H9 (cell line): ENCODE measurements around the gene WRAP73. TPM values are rescaled to one million over a fixed set of nuclear protein-coding genes. Genes with fewer than 3 reads are reported as not detected.

Experiments
- DNase-seq: peaks from one replicate; pipeline ENCODE4 v3.0.0-alpha.2; 2017
- H2AFZ ChIP-seq: one replicate; pipeline ENCODE4 v1.6.1; 2013; ENCODE audit warnings: mild to moderate bottlenecking, low read length, control low read depth, moderate library complexity
- H2AK5ac ChIP-seq: 2 replicates; pipeline ENCODE4 v1.6.1; 2013; ENCODE audit warnings: low read length, control low read depth, mixed read lengths; ENCODE audit not compliant: insufficient read length
- H2BK120ac ChIP-seq: one replicate; pipeline ENCODE4 v1.6.1; 2013; ENCODE audit warnings: low read depth, mild to moderate bottlenecking, low read length, control low read depth, inconsistent platforms; ENCODE audit not compliant: poor library complexity, severe bottlenecking
- H2BK12ac ChIP-seq: 2 replicates; pipeline ENCODE4 v1.6.1; 2013; ENCODE audit warnings: low read length, control low read depth, mixed read lengths, low read depth; ENCODE audit not compliant: insufficient read length
- H2BK15ac ChIP-seq: 2 replicates; pipeline ENCODE4 v1.6.1; 2013; ENCODE audit warnings: low read depth, low read length, control low read depth
- H2BK20ac ChIP-seq: one replicate; pipeline ENCODE4 v1.6.1; 2013; ENCODE audit warnings: low read depth, mild to moderate bottlenecking, low read length, control low read depth, inconsistent platforms; ENCODE audit not compliant: poor library complexity, severe bottlenecking
- H2BK5ac ChIP-seq: 2 replicates; pipeline ENCODE4 v1.6.1; 2013; ENCODE audit warnings: low read length, control low read depth, mixed read lengths; ENCODE audit not compliant: insufficient read length
- H3K14ac ChIP-seq: 2 replicates; pipeline ENCODE4 v1.6.1; 2013; ENCODE audit warnings: low read length, control low read depth; ENCODE audit not compliant: insufficient read depth
- H3K18ac ChIP-seq: 2 replicates; pipeline ENCODE4 v1.6.1; 2013; ENCODE audit warnings: low read depth, mild to moderate bottlenecking, mixed read lengths, low read length, control low read depth; ENCODE audit not compliant: insufficient read length
- H3K23ac ChIP-seq: 2 replicates; pipeline ENCODE4 v1.6.1; 2013; ENCODE audit warnings: low read length, control low read depth, mixed read lengths, low read depth; ENCODE audit not compliant: insufficient read length
- H3K23me2 ChIP-seq: 2 replicates; pipeline ENCODE4 v1.6.1; 2013; ENCODE audit warnings: low read depth, mild to moderate bottlenecking, mixed read lengths, low read length, control low read depth; ENCODE audit not compliant: insufficient read length, poor library complexity, severe bottlenecking
- H3K27ac ChIP-seq: 2 replicates; pipeline ENCODE4 v1.5.1; 2013; ENCODE audit warnings: low read length, control low read depth, mixed read lengths, low read depth; ENCODE audit not compliant: insufficient read length
- H3K27me3 ChIP-seq: 2 replicates; pipeline ENCODE4 v1.6.1; 2013; ENCODE audit warnings: low read length, control low read depth, inconsistent platforms; ENCODE audit not compliant: insufficient read depth
- H3K4ac ChIP-seq: 2 replicates; pipeline ENCODE4 v1.6.1; 2013; ENCODE audit warnings: low read depth, mild to moderate bottlenecking, control low read depth, inconsistent platforms, low read length, moderate library complexity
- H3K4me1 ChIP-seq: 2 replicates; pipeline ENCODE4 v1.6.1; 2013; ENCODE audit warnings: low read length, control low read depth, inconsistent platforms; ENCODE audit not compliant: insufficient read depth
- H3K4me2 ChIP-seq: 2 replicates; pipeline ENCODE4 v1.6.1; 2013; ENCODE audit warnings: low read length, control low read depth, mixed read lengths; ENCODE audit not compliant: insufficient read length, insufficient read depth
- H3K56ac ChIP-seq: 2 replicates; pipeline ENCODE4 v1.6.1; 2013; ENCODE audit warnings: low read depth, mild to moderate bottlenecking, mixed read lengths, low read length, control low read depth; ENCODE audit not compliant: insufficient read length
- H3K79me1 ChIP-seq: 2 replicates; pipeline ENCODE4 v1.6.1; 2013; ENCODE audit warnings: low read depth, mild to moderate bottlenecking, moderate library complexity, low read length, control low read depth, inconsistent platforms; ENCODE audit not compliant: insufficient read depth, poor library complexity, severe bottlenecking
- H3K79me2 ChIP-seq: 2 replicates; pipeline ENCODE4 v1.6.1; 2013; ENCODE audit warnings: low read length, control low read depth, inconsistent platforms; ENCODE audit not compliant: insufficient read depth
- H3K9ac ChIP-seq: 2 replicates; pipeline ENCODE4 v1.6.1; 2013; ENCODE audit warnings: low read length, control low read depth, mixed read lengths; ENCODE audit not compliant: insufficient read length; ENCODE audit errors: extremely low read depth
- H3K9me3 ChIP-seq: one replicate; pipeline ENCODE4 v1.6.1; 2013; ENCODE audit warnings: low read depth, low read length, inconsistent platforms; ENCODE audit not compliant: control insufficient read depth
- H3T11ph ChIP-seq: one replicate; pipeline ENCODE4 v1.6.1; 2013; ENCODE audit warnings: mild to moderate bottlenecking, low read length, control low read depth, inconsistent platforms
- H4K20me1 ChIP-seq: one replicate; pipeline ENCODE4 v1.6.1; 2013; ENCODE audit not compliant: control insufficient read depth, insufficient read length, insufficient read depth
- H4K5ac ChIP-seq: 2 replicates; pipeline ENCODE4 v1.6.1; 2013; ENCODE audit warnings: low read depth, mild to moderate bottlenecking, mixed read lengths, low read length, control low read depth; ENCODE audit not compliant: insufficient read length
- H4K8ac ChIP-seq: replicated peaks from 2 replicates; pipeline ENCODE4 v1.6.1; 2013; ENCODE audit warnings: low read length, control low read depth, mixed read lengths, low read depth; ENCODE audit not compliant: insufficient read length
- H4K91ac ChIP-seq: 2 replicates; pipeline ENCODE4 v1.6.1; 2013; ENCODE audit warnings: low read depth, mild to moderate bottlenecking, moderate library complexity, mixed read lengths, low read length, control low read depth; ENCODE audit not compliant: insufficient read length
- H3K27ac Mint-ChIP-seq, 3 experiments: 2 replicates in 2 of 3; 3 replicates in 1 of 3; pipeline ENCODE4 v1.8.0; 2020 to 2021; ENCODE audit warnings: mixed read lengths in 3 of 3, mild to moderate bottlenecking in 1 of 3, moderate library complexity in 1 of 3
- H3K27me3 Mint-ChIP-seq: 2 replicates; pipeline ENCODE4 v1.8.0; 2021; ENCODE audit warnings: low read depth, mild to moderate bottlenecking, moderate library complexity, mixed read lengths
- H3K36me3 Mint-ChIP-seq, 3 experiments: 2 replicates in 2 of 3; 3 replicates in 1 of 3; pipeline ENCODE4 v1.8.0; 2020 to 2021; ENCODE audit warnings: low read depth in 3 of 3, mixed read lengths in 3 of 3; ENCODE audit not compliant: insufficient read depth in 1 of 3
- H3K4me1 Mint-ChIP-seq, 2 experiments: 2 replicates each; pipeline ENCODE4 v1.8.0; 2020; ENCODE audit warnings: mixed read lengths in 2 of 2
- H3K4me3 Mint-ChIP-seq, 2 experiments: 2 replicates in 1 of 2; 3 replicates in 1 of 2; pipeline ENCODE4 v1.8.0; 2020 to 2021; ENCODE audit warnings: mild to moderate bottlenecking in 2 of 2, mixed read lengths in 2 of 2, moderate library complexity in 1 of 2
- H3K9me3 Mint-ChIP-seq, 2 experiments: 2 replicates in 1 of 2; 3 replicates in 1 of 2; pipeline ENCODE4 v1.8.0; 2020; ENCODE audit warnings: mild to moderate bottlenecking in 2 of 2, mixed read lengths in 2 of 2, moderate library complexity in 1 of 2
- CTCF ChIP-seq: fragments of 200-600 bp; sonication (generic); conservative IDR thresholded peaks from 3 replicates; pipeline ENCODE4 v1.8.0; 2021; ENCODE audit warnings: antibody characterized with exemption, mild to moderate bottlenecking
- WGBS: extraction: QIAGEN DNeasy Blood & Tissue Kit; methylation state at CpG from one replicate; pipeline ENCODE4 v1.1.7; 2013; ENCODE audit warnings: missing lambda C conversion rate, low lambda C conversion rate, mixed read lengths; ENCODE audit not compliant: insufficient read length; ENCODE audit errors: extremely low coverage; 5-methylcytosine and 5-hydroxymethylcytosine counted together
- total RNA-seq: library from RNA; stranded (reverse); gene quantifications from 2 replicates; pipeline ENCODE4 v1.2.1, GENCODE V29; 2021

Gene WRAP73
- total RNA-seq, 1 experiment from 2014 or later = 28.4 TPM

- Histone ChIP-seq H3K18ac (no peak overlapping the region), H4K8ac (no peak overlapping the region), H3K4me1 (peaks cover 8% of the 10 kb centered on the region; the same call in 1 of the 2 replicates), H2BK15ac (no peak overlapping the region), H2BK20ac (no peak overlapping the region), H3K23me2 (no peaks in the 10 kb centered on the region), H3K23ac (no peak overlapping the region), H3K27me3 (peaks cover 4% of the 10 kb centered on the region; the same call in 1 of the 2 replicates), H3K27ac (no peak overlapping the region), H2BK12ac (no peak overlapping the region), H3K9ac (no peak overlapping the region), H4K91ac (no peak overlapping the region), H3K14ac (no peak overlapping the region), H3K4ac (no peak overlapping the region), H3K56ac (no peak overlapping the region), H3K4me2 (no peak overlapping the region), H3K79me1 (no peaks in the 10 kb centered on the region), H3K9me3 (no peaks in the 10 kb centered on the region), H4K20me1 (no peaks in the 10 kb centered on the region), H2AK5ac (no peak overlapping the region), H3T11ph (no peak overlapping the region), H3K79me2 (no peaks in the 10 kb centered on the region), H2BK5ac (no peak overlapping the region), H2BK120ac (no peak overlapping the region), H2AFZ (no peak overlapping the region), H4K5ac (no peak overlapping the region)
- TF ChIP-seq CTCF = no peak
- H3K27ac Mint-ChIP-seq = no peak overlapping the region
- peaks cover 0 to 10% (median 6%) of the 10 kb centered on the region in 3 experiments; a peak in 3 of 7 replicates for H3K36me3 Mint-ChIP-seq
- peaks cover 21% of the 10 kb centered on the region for H3K27me3 Mint-ChIP-seq
- DNase-seq = no peak
- peaks cover 17 to 32% of the 10 kb centered on the region in 2 experiments for H3K4me1 Mint-ChIP-seq
- no peak overlapping the region for H3K4me3 Mint-ChIP-seq
- peaks cover 0 to 4% of the 10 kb centered on the region in 2 experiments; a peak in 2 of 5 replicates for H3K9me3 Mint-ChIP-seq
- no CpG with 5 or more reads among the region's 14 CpGs for WGBS
Measured at GRCh38 chr1:3685222-3685621, 35.3 kb upstream of the WRAP73 start.
